Esophagus (tissue), 2 donors: ENCODE results near the gene CAPN9. TPM values are rescaled to one million over a fixed set of nuclear protein-coding genes. Genes with fewer than 3 reads are reported as not detected.

Experiments
- H3K27ac ChIP-seq, 2 donors: one replicate each; pipeline ENCODE4 v1.5.1; 2013; ENCODE audit warnings: low read depth in 2 of 2, mild to moderate bottlenecking in 2 of 2, inconsistent platforms in 1 of 2, low read length in 1 of 2, moderate library complexity in 1 of 2
- H3K27me3 ChIP-seq, 2 donors: one replicate each; pipeline ENCODE4 v1.6.1; 2013; ENCODE audit warnings: low read length in 2 of 2, control low read depth in 1 of 2, mild to moderate bottlenecking in 1 of 2; ENCODE audit not compliant: insufficient read depth in 2 of 2, control insufficient read depth in 1 of 2
- H3K36me3 ChIP-seq, 2 donors: one replicate each; pipeline ENCODE4 v1.6.1; 2013; ENCODE audit warnings: low read length in 1 of 2; ENCODE audit not compliant: control insufficient read depth in 2 of 2, insufficient read depth in 2 of 2
- H3K4me1 ChIP-seq, 2 donors: one replicate each; pipeline ENCODE4 v1.6.1; 2013; ENCODE audit warnings: low read length in 1 of 2; ENCODE audit not compliant: control insufficient read depth in 2 of 2, insufficient read depth in 2 of 2
- H3K4me3 ChIP-seq, 2 donors: one replicate each; pipeline ENCODE4 v1.5.1; 2013; ENCODE audit warnings: low read length in 2 of 2, mild to moderate bottlenecking in 2 of 2, low read depth in 1 of 2, moderate library complexity in 1 of 2
- H3K9me3 ChIP-seq, 2 donors: one replicate each; pipeline ENCODE4 v1.6.1; 2013; ENCODE audit warnings: mild to moderate bottlenecking in 2 of 2, low read depth in 1 of 2, low read length in 1 of 2, moderate library complexity in 1 of 2; ENCODE audit not compliant: control insufficient read depth in 2 of 2, insufficient read depth in 1 of 2
- WGBS, 2 donors: extraction: QIAGEN DNeasy Blood & Tissue Kit; methylation state at CpG; one replicate each; pipeline ENCODE4 v1.1.7; 2013; 5-methylcytosine and 5-hydroxymethylcytosine counted together
- polyA plus RNA-seq, 2 donors: library from polyadenylated mRNA; stranded (reverse); fragments of 200-250 nt; gene quantifications; one replicate each; pipeline ENCODE4 v1.2.3, GENCODE V29; 2013
- donor health status: healthy with polysubstance abuse.
- donor health status: Bipolar disorder and iron deficiency.

Gene CAPN9
- polyA plus RNA-seq, 2 donors: 0.06 TPM; not detected in 1

GRCh38 chr1:230826166-230826875, 79.1 kb downstream of the CAPN9 start:
- no peaks in the 10 kb centered on the region for H3K27me3 ChIP-seq
- no peak overlapping the region for H3K4me3 ChIP-seq
- WGBS, 2 donors: 82 to 90% methylated on average over 9 of the region's 9 CpGs
- H3K9me3 ChIP-seq: no peaks in the 10 kb centered on the region
- no peaks in the 10 kb centered on the region for H3K36me3 ChIP-seq
- peaks cover 0 to 3% of the 10 kb centered on the region in 2 donors for H3K4me1 ChIP-seq
- no peak overlapping the region for H3K27ac ChIP-seq

- Histone ChIP-seq H3K9me3 (no peaks in the 10 kb centered on the region), H3K4me3 (no peak overlapping the region), H3K36me3 (no peaks in the 10 kb centered on the region), H3K27ac (no peak overlapping the region), H3K4me1 (peaks cover 0 to 3% of the 10 kb centered on the region in 2 donors), H3K27me3 (no peaks in the 10 kb centered on the region)
- WGBS, 2 donors: 74 to 77% methylated on average over 7 of the region's 7 CpGs
Observed at GRCh38 chr1:230827081-230827681, 80.0 kb downstream of the CAPN9 start.

- H3K4me3 ChIP-seq: no peak overlapping the region
- 74 to 80% methylated on average over 5 of the region's 5 CpGs for WGBS, 2 donors
Observed at GRCh38 chr1:230827801-230828200, 80.6 kb downstream of the CAPN9 start.

GRCh38 chr1:230828421-230828820, 81.2 kb downstream of the CAPN9 start:
- no peaks in the 10 kb centered on the region for H3K36me3 ChIP-seq
- no peak overlapping the region for H3K4me3 ChIP-seq
- H3K27ac ChIP-seq: no peak overlapping the region
- no peaks in the 10 kb centered on the region for H3K27me3 ChIP-seq
- WGBS, 2 donors: 87 to 94% methylated on average over 4 of the region's 4 CpGs
- peaks cover 0 to 3% of the 10 kb centered on the region in 2 donors for H3K4me1 ChIP-seq
- no peaks in the 10 kb centered on the region for H3K9me3 ChIP-seq

More at GRCh38 chr1:230827801-230828200, 80.6 kb downstream of the CAPN9 start:
- H3K9me3 ChIP-seq: no peaks in the 10 kb centered on the region
- peaks cover 0 to 3% of the 10 kb centered on the region in 2 donors for H3K4me1 ChIP-seq
- no peaks in the 10 kb centered on the region for H3K36me3 ChIP-seq
- no peak overlapping the region for H3K27ac ChIP-seq
- H3K27me3 ChIP-seq: no peaks in the 10 kb centered on the region

- Histone ChIP-seq H3K36me3 (no peaks in the 10 kb centered on the region), H3K27ac (no peak overlapping the region), H3K4me1 (no peaks in the 10 kb centered on the region), H3K27me3 (no peaks in the 10 kb centered on the region), H3K9me3 (no peaks in the 10 kb centered on the region), H3K4me3 (no peak overlapping the region)
- 23 to 33% methylated on average over 1 of the region's 1 CpG for WGBS, 2 donors
Observed at GRCh38 chr1:230831771-230832170, 84.6 kb downstream of the CAPN9 start.

GRCh38 chr1:230832476-230832875, 85.3 kb downstream of the CAPN9 start:
- 37 to 59% methylated on average over 1 of the region's 1 CpG for whole genome bisulfite sequencing, 2 donors
- Histone ChIP-seq H3K4me1 (no peaks in the 10 kb centered on the region), H3K27me3 (no peaks in the 10 kb centered on the region), H3K9me3 (no peaks in the 10 kb centered on the region), H3K27ac (no peak overlapping the region), H3K4me3 (no peak overlapping the region), H3K36me3 (no peaks in the 10 kb centered on the region)

- Histone ChIP-seq H3K9me3 (no peaks in the 10 kb centered on the region), H3K4me3 (no peak overlapping the region), H3K27ac (no peak overlapping the region), H3K36me3 (peaks cover 0 to 2% of the 10 kb centered on the region in 2 donors), H3K4me1 (no peaks in the 10 kb centered on the region), H3K27me3 (no peaks in the 10 kb centered on the region)
- 83 to 94% methylated on average over 3 of the region's 3 CpGs for WGBS, 2 donors
Observed at GRCh38 chr1:230833511-230833910, 86.3 kb downstream of the CAPN9 start.

GRCh38 chr1:230834292-230834691, 87.1 kb downstream of the CAPN9 start:
- H3K27ac ChIP-seq: no peak overlapping the region
- no peaks in the 10 kb centered on the region for H3K9me3 ChIP-seq
- peaks cover 0 to 4% of the 10 kb centered on the region in 2 donors for H3K36me3 ChIP-seq
- H3K27me3 ChIP-seq: no peaks in the 10 kb centered on the region
- WGBS, 2 donors: 42 to 44% methylated on average over 3 of the region's 3 CpGs
- no peaks in the 10 kb centered on the region for H3K4me1 ChIP-seq
- no peak overlapping the region for H3K4me3 ChIP-seq

- Histone ChIP-seq H3K9me3 (no peaks in the 10 kb centered on the region), H3K36me3 (peaks cover under 1 to 11% of the 10 kb centered on the region in 2 donors), H3K4me3 (no peak overlapping the region), H3K4me1 (no peaks in the 10 kb centered on the region), H3K27me3 (no peaks in the 10 kb centered on the region), H3K27ac (no peak overlapping the region)
- 95 to 97% methylated on average over 5 of the region's 5 CpGs for WGBS, 2 donors
Observed at GRCh38 chr1:230836347-230836746, 89.2 kb downstream of the CAPN9 start.

- Histone ChIP-seq H3K27me3 (no peaks in the 10 kb centered on the region), H3K27ac (no peak overlapping the region), H3K9me3 (no peaks in the 10 kb centered on the region), H3K4me3 (no peak overlapping the region), H3K4me1 (no peaks in the 10 kb centered on the region), H3K36me3 (peaks cover 4 to 11% of the 10 kb centered on the region in 2 donors)
- WGBS, 2 donors: 85 to 88% methylated on average over 5 of the region's 5 CpGs
Observed at GRCh38 chr1:230836793-230837192, 89.6 kb downstream of the CAPN9 start.
